Endometrial microvascular endothelial cells (primary cell): ENCODE data around the gene DVL1. TPM values are rescaled to one million over a fixed set of nuclear protein-coding genes. Genes with fewer than 3 reads are reported as not detected.

Source experiments
- in situ Hi-C: cut with HindIII; loops from 2 replicates; pipeline ENCODE4 v1.10.0; 2017; ENCODE audit warnings: low sequenced_read_pairs, low pct_unique_long_range_greater_than_20kb; ENCODE audit errors: inconsistent ontology term
- total RNA-seq: library from RNA; depleted of rRNA; stranded (reverse); fragments of >200 nt; gene quantifications from one replicate; pipeline ENCODE4 v1.2.3, GENCODE V29; 2015; ENCODE audit errors: inconsistent ontology term

The DVL1 gene
- total RNA-seq, 1 donor from 2014 or later, result 41.8 TPM

DNA sequence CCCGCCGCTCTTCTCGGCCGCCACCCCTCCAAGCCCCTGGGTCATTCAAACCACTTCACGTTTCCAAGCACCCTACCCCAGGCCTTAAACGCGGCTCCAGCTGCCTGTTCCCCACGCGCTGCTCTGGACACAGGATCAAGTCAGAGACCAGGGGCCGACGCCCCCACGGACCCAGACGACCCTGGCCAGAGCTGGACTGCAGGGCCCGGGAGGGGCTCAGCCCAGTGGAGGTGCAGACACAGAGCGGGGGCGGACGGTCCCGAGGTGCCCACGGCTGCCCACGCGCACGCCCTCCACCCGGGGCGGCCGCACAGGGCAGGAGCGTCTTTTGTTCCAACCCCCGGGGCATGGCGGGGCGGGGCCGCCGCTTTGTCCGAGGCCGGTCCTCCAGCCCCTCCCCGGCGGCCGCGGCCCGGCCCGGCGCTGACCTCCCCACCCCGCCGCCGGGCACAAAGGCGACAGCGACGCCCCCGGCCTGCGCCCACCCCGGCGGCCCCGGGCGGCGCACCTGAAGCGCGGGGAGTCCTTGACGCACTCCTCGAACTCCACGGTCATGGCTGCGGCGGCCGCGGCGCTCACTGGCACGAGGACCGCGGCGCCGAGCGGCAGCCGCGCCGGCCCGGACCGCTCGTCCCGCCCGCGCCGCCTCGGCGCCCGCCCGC, 41.8 kb downstream of the DVL1 start:
- in situ Hi-C loops, result no loop called here

DNA sequence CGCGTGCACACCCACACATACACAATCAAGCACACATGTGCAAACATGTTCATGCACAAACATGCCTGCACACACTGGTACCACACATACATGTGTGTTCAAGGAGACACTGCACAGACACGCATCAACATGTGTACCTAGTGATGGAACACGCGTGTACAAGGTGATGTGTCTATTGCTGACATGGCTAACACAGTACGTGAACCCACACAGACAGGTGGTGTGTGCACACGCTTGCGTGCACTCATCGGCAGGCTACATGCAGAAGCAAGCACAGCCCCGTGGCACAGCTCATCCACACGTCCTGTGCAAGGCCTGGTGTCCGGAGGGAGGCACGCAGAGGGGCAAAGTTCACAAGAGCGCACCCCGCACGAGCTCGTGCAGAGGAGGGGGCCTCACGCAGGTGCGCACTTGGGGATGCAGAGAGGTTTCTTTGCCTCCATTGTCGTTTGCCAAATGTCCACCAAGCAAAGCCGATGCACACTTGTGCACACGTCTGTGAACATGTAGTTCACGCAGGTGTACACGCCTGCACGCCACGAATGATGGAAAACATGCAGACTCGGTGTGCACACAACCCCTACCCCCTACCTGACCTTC, 42.5 kb downstream of the DVL1 start:
- in situ Hi-C loops, result no loop called here

DNA sequence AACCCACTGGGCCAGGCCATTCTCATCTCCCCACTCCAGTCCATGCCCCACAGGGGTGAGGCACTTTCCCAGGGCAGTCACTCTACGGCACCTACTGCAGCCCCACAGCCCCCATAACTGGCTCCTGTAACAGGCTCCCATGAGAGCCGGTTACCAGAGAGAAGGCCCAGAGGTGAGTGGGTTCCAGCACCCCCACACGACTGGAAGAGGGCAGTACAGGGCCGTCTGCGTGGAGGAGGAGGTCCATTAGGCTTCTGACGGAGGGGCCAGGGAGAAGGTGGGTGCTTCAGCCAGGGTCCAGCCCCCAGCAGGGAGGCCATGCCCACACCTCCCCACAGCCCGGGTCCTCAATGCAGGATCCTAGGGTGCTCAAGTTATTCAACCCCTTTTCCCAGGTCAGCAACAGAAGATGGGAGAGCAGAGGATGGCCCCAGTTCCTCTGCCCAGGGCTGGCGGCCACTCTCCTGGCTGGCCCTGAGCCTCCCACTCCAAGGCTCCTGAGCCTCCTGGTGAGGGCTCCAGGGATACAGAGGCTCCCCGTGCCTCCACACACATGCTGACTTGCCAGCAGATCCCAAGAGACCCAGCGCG, 43.1 kb downstream of the DVL1 start:
- in situ Hi-C loops, result no loop called here

DNA sequence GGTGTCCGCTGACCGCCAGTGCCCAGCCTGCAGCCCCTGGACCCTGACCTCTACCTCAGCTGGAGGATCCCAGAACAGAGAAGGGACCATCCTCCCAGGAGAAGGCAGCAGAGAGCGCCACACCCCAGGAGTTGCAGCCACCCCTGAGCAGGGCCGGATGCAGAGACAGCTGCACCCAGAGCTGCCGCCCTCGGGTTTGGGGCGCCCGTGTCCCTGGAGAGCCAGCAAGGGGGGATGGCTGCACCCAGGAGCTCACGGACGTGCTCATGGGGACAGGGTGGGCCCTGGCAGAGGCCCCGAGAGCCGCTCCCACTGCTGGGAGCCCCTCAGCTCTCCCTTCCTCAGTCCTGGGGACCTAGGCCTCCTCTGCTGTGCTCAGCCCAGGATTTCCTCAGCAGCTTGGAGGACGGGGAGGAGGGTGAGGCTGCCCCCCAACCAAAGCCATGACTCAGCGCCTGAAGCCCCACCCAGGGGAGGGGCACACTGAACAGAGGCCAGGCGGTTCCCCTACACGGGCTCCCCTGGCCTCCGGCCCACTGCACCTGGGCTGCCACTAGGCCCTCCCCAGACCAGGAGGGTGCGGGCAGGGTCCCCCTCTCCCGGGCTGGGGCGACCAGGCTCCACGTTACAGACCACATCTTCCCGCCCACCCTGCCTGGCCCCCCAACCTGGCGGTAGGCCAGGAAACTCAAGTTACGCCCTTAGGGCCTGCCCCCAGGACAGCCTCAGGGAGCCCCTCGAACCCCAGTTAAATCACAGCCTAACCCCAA, 43.7 kb downstream of the DVL1 start:
- in situ Hi-C loops, result no loop called here

DNA sequence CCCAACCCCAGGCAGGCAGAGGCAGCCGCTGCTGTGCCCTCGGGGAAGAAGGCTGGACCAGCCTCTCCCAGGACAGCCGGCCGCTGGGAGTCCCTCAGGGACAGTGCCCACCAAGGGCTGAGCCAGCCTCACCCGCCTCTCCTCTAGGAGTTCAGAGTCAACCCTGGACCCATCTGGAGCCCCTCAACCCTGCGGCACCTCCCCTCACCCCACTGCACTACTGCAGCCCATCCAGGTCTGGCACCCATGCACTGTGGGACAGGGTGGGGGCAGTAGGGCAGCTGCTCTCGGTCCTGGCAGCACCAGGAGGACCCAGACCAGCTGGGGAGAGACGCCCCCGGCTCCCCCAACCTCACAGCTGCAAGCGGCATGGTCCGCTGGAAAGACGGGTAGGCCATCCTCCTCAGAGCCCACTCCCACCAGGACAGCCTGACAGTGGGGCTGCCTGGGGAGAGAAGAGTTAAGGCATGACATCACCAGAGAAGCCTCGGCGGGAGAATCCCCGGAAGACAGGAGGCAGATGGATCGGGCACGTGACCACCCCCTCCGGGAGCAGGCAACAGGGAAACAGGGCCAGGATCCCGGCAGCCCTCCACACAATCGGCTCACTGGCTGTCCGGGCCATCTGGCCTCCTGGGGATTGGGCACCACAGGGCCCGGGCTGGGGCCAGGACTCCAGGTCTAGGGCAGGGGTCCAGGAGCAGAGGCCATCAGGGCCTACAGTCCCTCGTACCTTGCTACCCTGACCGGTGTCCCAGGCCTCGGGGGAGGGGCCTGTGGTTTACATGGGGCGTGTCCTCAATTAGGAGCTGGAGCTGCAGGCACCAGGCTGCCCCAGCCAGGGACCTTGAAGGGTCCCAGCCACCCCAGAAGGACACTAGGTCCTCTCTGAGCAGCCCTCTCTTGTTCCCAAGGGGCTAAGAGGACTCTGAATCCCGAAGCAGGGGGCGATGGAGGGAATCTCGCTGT, 44.6 kb downstream of the DVL1 start:
- in situ Hi-C loops, result no loop called here

DNA sequence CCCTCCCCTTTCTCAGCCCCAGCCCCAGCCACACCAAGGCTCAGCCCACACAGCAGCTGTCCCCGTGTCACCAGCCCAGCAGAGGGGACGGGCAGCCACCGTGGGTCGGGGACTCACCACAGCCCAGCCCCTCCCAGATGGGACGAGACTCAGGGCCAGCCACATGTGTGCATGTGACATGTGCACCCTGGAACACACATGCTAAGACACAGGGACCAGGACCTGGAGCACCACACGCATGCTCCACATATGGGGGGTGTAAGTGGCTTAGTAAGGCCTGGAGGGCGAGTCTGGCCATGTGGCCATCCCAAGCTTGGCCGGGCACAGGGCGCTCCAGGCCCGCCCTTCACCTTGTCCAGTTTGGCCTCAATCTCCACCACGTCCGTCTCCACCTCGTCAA, 45.5 kb downstream of the DVL1 start:
- in situ Hi-C loops, result no loop called here

DNA sequence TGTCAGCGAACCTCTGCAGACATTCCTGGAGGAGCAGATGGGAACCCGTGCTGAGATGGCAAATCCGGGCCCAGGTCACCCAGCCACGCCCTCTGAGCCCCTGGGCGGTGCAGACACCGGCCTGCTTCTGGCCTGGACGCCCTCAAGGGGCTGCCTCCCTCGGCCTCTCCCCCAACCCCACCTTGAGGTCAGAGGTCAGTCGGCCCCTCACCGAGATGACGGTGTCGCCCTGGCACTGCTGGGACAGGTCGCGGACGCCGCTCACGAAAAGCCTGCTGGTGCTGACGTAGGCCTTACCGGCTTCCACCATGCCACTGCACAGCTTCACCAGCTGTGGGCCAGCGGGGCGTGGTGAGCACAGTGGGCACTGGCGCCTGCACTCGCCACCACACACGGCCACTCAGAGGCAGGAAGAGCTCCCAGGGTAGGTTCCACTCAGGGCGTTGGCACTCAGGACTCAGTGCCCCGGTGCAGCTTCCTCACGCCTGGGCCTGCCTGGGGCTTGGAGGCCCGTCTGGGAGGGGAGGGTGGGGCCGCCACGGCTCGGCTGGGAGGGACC, 46.2 kb downstream of the DVL1 start:
- in situ Hi-C loops, result no loop called here

DNA sequence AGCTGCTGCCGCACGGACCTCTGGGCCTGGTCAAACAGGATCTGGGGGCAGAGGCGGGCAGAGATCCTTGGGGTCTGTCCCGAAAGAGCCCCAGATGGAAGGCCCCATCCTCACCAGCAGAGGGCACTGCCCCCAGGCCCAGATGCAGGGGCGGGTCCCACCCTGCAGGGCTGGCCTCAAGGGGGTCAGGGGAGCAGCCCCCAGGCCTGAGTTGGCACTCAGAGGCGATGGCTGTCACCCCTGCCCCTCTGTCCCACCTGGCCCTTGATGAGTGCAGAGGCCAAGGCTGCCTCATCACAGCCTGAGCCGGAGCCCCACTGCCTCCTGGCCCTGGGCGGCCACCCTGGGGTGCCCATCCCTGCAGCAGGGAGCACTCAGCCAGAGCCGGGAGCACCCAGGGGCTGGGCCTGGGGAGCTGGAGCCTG, 47.2 kb downstream of the DVL1 start:
- in situ Hi-C loops, result no loop called here

DNA sequence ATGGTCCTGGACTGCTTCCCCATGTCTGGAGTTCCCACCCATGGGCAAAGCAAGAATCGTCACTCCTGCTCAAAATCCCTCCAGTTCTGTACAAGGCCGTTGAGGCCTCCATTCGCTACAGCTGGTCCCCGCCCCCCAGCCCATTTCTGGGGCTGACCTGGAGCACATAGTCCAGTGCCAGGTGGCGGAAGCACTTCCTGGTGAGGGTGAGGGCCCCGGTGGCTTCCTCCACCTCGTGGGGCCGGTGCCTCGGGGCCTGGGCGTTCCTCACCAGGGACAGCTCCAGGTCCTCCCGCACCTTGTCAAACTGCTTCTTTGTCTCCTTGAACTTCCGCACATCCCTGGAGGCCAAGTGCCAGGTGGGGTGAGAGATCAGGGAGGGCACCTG, 48.9 kb downstream of the DVL1 start:
- in situ Hi-C loops, result no loop called here

DNA sequence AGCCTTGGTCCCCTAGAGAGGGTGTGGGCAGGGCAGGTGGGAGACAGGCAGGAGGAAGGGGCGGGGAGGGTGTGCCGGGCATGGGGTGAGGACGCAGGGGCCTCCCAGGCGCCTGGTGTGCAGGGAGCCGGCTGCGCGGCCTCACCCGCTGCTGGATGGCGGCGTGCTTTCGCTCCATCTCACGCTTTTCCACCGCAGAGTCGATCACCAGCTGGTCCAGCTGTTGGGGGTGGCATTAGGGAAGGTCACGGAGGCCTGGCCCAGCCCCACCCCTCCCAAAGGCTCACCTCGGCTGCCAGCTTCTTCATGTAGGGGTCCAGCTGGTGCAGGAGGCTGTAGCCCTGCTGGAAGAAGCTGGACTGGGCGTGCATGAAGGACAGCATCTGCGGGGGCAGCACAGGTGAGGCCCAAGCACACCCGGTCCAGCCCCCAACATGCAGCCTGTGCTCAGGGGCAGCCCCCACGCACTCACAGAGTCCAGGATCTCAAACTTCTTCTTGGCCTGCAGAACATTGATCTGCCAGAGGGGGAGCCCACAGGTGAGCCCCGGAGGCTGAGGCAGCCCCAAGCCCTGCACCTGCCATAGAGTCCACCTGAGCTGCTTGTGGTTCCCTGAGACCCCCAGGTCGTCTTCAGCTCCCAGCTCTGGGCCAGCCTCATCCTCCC, 49.4 kb downstream of the DVL1 start:
- in situ Hi-C loops, result no loop called here

DNA sequence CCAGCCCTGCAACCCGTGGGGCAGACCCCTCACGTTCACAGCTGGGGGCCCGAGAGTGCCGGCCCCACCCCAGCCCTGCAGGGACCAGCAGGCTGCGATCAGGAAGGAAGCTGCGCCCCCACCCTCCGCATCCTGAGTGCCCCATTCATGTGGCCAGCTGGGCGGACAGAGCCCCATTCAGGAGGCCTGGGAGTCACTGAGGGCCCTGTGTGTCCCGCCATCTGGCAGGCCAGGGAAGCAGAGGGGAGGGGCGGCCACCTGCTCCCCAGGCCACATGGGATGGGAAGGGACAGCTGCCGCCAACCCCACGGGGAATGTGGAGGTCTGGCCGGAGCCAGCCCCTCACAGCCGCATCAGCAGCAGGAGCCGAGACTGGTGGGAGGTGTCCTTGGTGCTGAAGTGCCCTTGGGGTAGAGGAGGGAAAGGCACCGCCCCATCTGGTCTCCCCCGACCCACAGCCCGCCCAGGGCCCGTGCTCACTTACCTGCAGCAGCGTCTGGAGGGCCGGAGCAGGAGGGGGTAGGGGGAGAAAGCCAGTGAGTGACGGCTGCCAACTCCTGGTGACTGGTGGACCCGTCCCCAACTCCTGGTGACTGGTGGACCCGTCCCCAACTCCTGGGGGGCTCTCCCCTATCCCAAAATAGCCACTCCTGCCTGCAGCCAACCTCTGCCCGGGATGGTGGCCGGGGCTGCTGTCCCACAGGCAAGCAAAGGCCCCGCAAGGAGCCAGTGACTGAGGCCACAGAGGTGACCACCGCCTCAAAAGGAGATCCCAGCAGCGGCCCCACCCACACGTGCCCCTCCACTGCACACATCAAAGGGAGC, 50.1 kb downstream of the DVL1 start:
- in situ Hi-C loops, result no loop called here

DNA sequence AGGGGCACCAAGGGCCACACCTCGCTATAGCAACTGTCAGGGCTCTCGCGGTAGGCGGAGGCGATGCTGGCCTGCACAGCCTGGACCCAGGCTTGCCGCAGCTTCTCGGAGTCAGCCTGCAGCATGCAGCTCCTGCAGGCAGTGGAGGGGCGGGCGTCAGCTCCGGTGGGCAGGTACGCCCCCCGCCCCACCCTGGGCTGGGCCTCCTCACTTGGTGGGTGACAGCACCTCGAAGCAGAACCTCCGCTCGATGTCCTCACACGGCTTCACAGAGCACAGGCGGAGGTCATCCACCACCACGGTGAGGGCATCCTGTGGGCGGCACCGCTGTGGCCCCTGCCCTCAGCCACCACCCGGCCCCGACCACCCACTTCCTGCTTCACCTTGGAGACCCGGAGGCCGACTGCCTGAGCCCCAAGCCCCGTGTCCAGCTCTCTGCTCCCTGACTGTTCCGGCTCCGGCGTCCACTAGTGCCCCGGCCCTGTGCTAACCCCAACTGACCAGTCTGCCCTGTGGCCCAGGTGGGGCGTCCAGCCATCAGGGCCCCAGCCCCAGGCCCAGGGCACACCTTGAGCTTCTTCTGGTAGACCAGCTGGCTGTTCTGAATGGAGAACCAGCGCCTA, 51.3 kb downstream of the DVL1 start:
- in situ Hi-C loops, result no loop called here

DNA sequence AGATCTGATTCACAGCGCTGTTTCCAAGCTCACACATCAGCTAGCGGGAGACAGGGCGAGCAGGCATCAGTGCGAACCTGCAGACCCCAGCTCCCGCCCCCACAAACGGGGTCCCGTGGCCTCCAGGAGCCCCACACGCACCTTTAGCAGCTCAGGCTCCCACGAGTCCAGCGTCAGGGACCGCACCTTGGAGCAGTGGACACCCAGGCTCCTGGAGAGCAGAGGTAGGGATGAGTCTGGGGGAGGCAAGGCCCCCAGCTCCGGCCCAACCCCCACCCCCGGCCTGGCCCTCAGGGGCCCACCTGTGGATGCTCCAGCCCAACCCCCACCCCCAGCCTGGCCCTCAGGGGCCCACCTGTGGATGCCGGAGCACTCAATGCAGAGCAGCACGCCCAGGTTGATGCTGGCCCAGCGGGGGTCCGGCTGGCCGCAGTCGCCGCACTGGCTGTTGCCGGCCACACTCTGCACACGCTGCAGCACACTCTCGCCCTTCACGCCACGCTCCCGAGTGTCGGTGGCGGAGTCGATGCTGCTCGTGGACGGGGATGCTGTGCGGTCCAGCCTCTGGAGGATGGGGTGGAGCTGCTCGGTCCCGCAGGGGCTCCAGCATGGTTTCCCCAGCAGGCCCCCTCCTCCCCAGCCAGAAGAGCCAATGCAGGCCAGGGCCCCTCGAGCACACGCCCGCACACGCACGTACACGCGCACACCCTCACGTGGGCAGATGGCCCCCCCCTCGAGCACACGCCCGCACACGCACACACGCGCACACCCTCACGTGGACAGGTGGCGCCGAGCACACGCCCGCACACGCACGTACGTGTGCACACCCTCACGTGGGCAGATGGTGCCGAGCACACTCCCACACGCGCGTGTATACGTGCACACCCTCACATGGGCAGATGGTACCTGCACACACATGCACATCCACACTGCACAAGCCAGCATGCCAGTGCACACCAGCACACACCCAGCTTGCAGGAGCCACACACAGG, 52.9 kb downstream of the DVL1 start:
- in situ Hi-C loops, result no loop called here

DNA sequence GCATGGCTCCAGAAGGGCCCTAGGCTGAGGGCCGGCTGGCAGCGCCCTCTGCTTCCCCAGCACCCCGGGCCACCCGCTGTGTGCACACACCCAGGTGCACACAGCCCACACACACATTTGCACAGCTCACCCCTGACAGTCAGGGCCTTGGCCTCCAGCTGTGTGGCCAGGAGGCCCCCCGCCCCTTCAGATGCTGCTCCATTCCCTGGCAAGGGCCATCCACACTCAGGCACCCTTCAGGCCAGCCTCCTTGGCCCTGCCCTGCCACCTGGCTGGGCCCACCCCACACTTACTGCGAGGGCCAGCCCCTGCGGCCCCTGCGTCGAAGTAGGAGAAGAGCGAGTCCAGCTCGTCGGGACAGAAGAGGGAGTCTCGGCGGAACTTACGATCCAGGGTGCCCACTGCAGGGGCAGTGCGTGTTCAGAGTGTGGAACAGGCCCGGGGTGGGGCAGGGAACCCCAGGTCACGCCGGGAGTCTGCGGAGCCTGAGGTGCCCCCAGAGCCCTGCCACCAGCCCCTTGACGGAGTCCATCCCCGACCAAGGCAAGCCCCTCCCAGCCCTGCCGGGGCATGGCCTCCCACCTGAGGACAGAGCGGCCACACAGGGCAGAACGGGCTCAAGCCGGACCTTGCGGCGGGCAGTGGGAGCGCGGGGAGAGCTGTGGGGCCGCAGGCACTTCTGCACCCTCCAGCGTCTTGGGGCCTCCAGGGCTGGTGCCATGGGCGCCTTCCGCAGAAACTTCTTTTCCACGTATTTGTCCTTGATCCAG, 53.9 kb downstream of the DVL1 start:
- in situ Hi-C loops, result no loop called here

DNA sequence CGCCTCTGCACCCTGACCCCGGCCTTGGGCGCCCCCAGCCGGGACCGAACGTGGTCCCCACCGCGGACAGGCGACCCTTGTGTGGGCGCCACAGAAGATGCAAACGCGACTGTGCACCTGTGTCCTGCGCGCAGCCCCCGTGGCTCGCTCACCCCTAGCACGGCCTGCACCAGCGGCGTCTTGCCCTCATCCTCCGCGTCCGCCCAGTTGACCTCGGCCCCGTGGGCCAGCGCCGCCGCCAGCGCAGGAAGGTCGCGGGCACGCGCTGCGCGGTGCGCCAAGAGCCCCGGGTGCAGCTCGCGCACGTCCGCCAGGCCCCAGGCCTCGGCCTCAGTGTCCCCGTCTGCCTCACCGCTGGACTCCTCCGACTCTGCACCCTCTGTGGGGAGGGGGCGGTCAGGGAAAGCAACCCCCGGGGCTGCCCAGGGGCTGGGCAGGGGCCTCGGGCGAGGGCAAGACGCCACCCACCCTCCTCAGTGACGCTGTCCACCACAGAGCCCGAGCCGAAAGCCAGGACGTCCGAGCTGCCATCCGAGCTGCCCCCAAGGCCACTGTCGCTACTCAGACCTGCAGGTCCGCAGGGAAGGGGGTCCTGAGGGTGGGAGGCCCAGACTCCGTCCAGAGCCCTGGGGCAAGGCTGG, 54.8 kb downstream of the DVL1 start:
- in situ Hi-C loops, result no loop called here
